ENCODE measurements around the gene TBC1D5. TPM values are rescaled to one million over a fixed set of nuclear protein-coding genes. Genes with fewer than 3 reads are reported as not detected.

Gene TBC1D5
- total RNA-seq, 1 donor from 2014 or later, result 106 TPM

DNA sequence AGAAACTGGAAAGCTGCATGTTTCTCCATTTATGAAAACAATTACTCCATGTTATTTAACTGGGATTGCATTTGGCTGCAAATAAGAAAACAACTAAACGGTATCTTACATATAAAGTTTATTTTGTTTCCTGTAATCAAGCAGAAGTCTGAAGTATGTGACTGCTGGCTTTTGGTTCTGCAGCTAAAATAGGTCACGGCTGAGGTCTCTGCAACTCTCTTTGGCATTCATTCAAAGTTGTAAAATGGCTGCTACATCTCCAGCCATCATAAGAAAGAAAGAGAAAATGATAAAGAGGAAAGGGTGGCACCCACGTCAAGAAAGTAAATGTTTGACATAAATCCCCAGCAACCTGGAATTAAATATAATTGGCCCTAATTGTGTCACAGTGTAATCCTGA is 406.1 kb downstream of the TBC1D5 start:
- CTCF ChIA-PET, result no interaction called here
- intact Hi-C loops (cut with micrococcal nuclease), result no loop called here
- Mint-ChIP-seq H3K36me3 (ENCODE audit: low read depth) (peaks cover 25% of the 10 kb centered on the region), H3K27me3 (no peaks in the 10 kb centered on the region), H3K4me3 (no peak overlapping the region), H3K27ac (no peak overlapping the region), H3K9me3 (no peaks in the 10 kb centered on the region), H3K4me1 (no peaks in the 10 kb centered on the region)
- ATAC-seq (ENCODE audit: low read depth) (no peak), DNase-seq (no peak)
- TF ChIP-seq, protein P1, sequence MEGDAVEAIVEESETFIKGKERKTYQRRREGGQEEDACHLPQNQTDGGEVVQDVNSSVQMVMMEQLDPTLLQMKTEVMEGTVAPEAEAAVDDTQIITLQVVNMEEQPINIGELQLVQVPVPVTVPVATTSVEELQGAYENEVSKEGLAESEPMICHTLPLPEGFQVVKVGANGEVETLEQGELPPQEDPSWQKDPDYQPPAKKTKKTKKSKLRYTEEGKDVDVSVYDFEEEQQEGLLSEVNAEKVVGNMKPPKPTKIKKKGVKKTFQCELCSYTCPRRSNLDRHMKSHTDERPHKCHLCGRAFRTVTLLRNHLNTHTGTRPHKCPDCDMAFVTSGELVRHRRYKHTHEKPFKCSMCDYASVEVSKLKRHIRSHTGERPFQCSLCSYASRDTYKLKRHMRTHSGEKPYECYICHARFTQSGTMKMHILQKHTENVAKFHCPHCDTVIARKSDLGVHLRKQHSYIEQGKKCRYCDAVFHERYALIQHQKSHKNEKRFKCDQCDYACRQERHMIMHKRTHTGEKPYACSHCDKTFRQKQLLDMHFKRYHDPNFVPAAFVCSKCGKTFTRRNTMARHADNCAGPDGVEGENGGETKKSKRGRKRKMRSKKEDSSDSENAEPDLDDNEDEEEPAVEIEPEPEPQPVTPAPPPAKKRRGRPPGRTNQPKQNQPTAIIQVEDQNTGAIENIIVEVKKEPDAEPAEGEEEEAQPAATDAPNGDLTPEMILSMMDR (IDR thresholded peaks at IDR 0.05), result no peak
- POLR2A ChIA-PET, result no interaction called here

DNA sequence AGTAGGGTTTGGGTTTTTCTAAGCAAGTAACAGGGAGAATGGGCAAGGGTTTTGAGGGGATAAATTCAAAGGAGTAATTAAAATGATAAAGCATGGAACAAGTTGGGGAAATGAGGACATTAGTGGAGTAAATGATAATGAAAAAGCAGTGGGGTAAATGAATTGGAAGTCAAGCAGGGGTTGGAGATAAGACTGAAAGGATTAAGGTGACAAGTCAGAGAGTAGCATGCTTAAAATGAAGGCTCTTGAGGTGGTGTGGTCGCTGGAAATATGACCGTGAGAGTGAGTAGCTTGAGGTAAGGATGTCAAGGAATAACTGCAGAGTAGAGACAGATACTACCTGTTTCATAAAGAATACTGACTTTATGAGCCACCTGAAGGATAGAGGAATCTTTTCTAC is 408.5 kb downstream of the TBC1D5 start:
- ATAC-seq (ENCODE audit: low read depth) (no peak), DNase-seq (no peak)
- Mint-ChIP-seq H3K4me3 (no peak overlapping the region), H3K27me3 (no peaks in the 10 kb centered on the region), H3K4me1 (no peaks in the 10 kb centered on the region), H3K36me3 (ENCODE audit: low read depth) (peaks cover 18% of the 10 kb centered on the region), H3K9me3 (no peaks in the 10 kb centered on the region), H3K27ac (no peak overlapping the region)
- ChIA-PET POLR2A (no interaction called here), CTCF (no interaction called here)
- TF ChIP-seq, protein P1 (IDR thresholded peaks at IDR 0.05), result no peak
- intact Hi-C loops (cut with micrococcal nuclease), result no loop called here

DNA sequence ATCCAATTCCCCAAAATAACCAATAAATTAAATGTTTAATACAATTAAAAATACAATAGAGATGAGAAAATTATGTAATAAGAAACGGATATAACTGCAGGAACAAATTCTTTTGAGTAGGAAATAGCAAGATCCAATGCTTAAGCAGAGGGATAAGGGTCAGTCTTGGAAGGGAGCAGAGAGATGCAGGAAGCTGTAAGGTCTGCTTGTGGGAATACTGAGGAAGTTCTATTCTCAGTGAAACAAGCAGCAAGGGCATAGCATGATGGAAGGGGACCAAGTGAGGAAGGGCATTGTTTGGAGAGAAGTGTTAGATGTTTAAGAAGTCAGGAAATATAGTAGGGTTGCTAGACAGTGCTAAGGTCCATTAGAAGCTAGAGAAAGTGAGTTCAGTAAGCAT is 409.0 kb downstream of the TBC1D5 start:
- H3K4me1 Mint-ChIP-seq, result no peaks in the 10 kb centered on the region

DNA sequence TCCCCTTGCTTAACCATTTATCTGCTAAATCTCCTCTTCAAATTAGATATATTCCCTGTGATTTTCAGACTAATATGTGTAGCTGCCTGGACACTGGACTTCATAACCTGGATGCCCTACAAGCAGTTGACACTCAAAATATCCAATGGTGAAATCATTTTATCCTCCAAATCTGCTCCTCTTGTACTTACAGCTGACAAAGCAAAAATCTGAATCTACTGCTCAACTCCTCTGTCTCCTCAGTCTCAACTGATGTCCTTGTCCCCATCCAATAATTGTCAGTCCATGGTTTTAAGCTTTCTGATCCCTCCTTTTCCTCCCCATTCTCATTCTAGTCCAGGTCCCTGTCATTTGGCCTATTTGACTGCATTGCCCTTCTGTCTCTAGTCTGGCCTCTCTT is 411.8 kb downstream of the TBC1D5 start:
- DNase-seq (no peak), ATAC-seq (ENCODE audit: low read depth) (no peak)
- no peaks in the 10 kb centered on the region for H3K4me1 Mint-ChIP-seq
- ChIA-PET POLR2A (no interaction called here), CTCF (no interaction called here)
- TF ChIP-seq, protein P1 (IDR thresholded peaks at IDR 0.05), result no peak
- no peaks in the 10 kb centered on the region for H3K27me3 Mint-ChIP-seq
- H3K9me3 Mint-ChIP-seq, result no peaks in the 10 kb centered on the region
- no peak overlapping the region for H3K4me3 Mint-ChIP-seq
- H3K36me3 Mint-ChIP-seq (ENCODE audit: low read depth), result peaks cover 15% of the 10 kb centered on the region
- intact Hi-C loops (cut with micrococcal nuclease), result no loop called here
- no peak overlapping the region for H3K27ac Mint-ChIP-seq

More for the DNA sequence above, 409.0 kb downstream of the TBC1D5 start:
- intact Hi-C loops (cut with micrococcal nuclease), result no loop called here
- H3K4me3 Mint-ChIP-seq, result no peak overlapping the region
- H3K27ac Mint-ChIP-seq, result no peak overlapping the region
- ATAC-seq (ENCODE audit: low read depth) (no peak), DNase-seq (no peak)
- ChIA-PET CTCF (no interaction called here), POLR2A (no interaction called here)
- no peaks in the 10 kb centered on the region for H3K27me3 Mint-ChIP-seq
- H3K36me3 Mint-ChIP-seq (ENCODE audit: low read depth), result peaks cover 18% of the 10 kb centered on the region
- no peaks in the 10 kb centered on the region for H3K9me3 Mint-ChIP-seq
- TF ChIP-seq, protein P1 (IDR thresholded peaks at IDR 0.05), result no peak

DNA sequence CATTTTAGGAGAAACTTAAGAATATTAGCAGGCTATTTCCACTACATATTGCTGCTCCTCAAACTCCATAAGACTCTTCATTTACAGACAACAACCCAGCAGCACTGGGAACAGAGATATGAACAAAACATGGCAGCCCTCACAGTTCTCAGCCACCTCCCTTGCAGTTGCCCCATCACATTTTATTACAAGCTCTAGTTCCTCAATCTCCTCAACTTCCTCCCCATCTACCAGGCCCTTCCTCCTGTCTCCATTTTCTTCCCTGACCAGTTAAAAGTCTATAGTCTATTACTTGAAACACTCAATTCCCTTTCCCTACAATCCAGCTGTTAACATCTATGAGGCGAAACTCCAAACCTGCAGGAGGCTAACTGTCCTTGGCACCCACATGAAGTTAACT is 412.5 kb downstream of the TBC1D5 start:
- H3K36me3 Mint-ChIP-seq (ENCODE audit: low read depth), result peaks cover 15% of the 10 kb centered on the region
- DNase-seq, result no peak
- H3K9me3 Mint-ChIP-seq, result no peaks in the 10 kb centered on the region
- POLR2A ChIA-PET, result no interaction called here
- no peak overlapping the region for H3K27ac Mint-ChIP-seq
- TF ChIP-seq, protein P1 (IDR thresholded peaks at IDR 0.05), result no peak
- H3K4me1 Mint-ChIP-seq, result no peaks in the 10 kb centered on the region
- no peak for ATAC-seq (ENCODE audit: low read depth)
- H3K27me3 Mint-ChIP-seq, result no peaks in the 10 kb centered on the region
- intact Hi-C loops (cut with micrococcal nuclease), result no loop called here
- H3K4me3 Mint-ChIP-seq, result no peak overlapping the region
- CTCF ChIA-PET, result no interaction called here

Data from activated B cell treated with CpG ODN at 0.5 μM for 24 hours (primary cell).